GM19238 (cell line): ENCODE data around the gene APBB1IP.
"Not testable (repeated sequence)": the region's sequence is repeated elsewhere in the genome, so short reads cannot be mapped to it uniquely, and the experiment has no call there.

Experiments used
- DNase-seq: peaks from one replicate; pipeline ENCODE4 v3.0.0; 2011; ENCODE audit warnings: low spot score; ENCODE audit not compliant: insufficient read length

APBB1IP gene

GRCh38 chr10:26437637-26438461 lies at the start of gene APBB1IP:
TSS of gene APBB1IP (plus strand) at chr10:26438341. CDS start at chr10:26492327, 53,986 bp downstream.
- DNase-seq, result peak; percentile 19

- no peak for DNase-seq
These were observed 48.6 kb upstream of the APBB1IP start for GRCh38 chr10:26389533-26389932.

GRCh38 chr10:26391701-26392695 lies 46.1 kb upstream of the APBB1IP start:
- no peak for DNase-seq

- not testable (repeated sequence) for DNase-seq
These were observed 39.8 kb upstream of the APBB1IP start for GRCh38 chr10:26398353-26398752.

- no peak for DNase-seq
These were observed 30.7 kb upstream of the APBB1IP start for GRCh38 chr10:26407406-26407969.

- DNase-seq, result no peak
These were observed 29.2 kb upstream of the APBB1IP start for GRCh38 chr10:26408858-26409494.

- no peak for DNase-seq
These were observed 27.8 kb upstream of the APBB1IP start for GRCh38 chr10:26410356-26410755.

GRCh38 chr10:26412932-26413331 lies 25.2 kb upstream of the APBB1IP start:
- no peak for DNase-seq

GRCh38 chr10:26413375-26413774 lies 24.8 kb upstream of the APBB1IP start:
- no peak for DNase-seq

- no peak for DNase-seq
These were observed 21.0 kb upstream of the APBB1IP start for GRCh38 chr10:26417136-26417535.

- DNase-seq, result no peak
These were observed 15.2 kb upstream of the APBB1IP start for GRCh38 chr10:26422977-26423376.

- DNase-seq, result no peak
These were observed 14.4 kb upstream of the APBB1IP start for GRCh38 chr10:26423722-26424121.

- DNase-seq, result peak; percentile 47
These were observed 7.4 kb upstream of the APBB1IP start for GRCh38 chr10:26430641-26431163.

- no peak for DNase-seq
These were observed 5.2 kb upstream of the APBB1IP start for GRCh38 chr10:26432938-26433337.

GRCh38 chr10:26435852-26436251 lies 2.3 kb upstream of the APBB1IP start:
- no peak for DNase-seq

- DNase-seq, result no peak
These were observed 1.3 kb upstream of the APBB1IP start for GRCh38 chr10:26436848-26437247.

- DNase-seq, result peak; percentile 47
These were observed 597 bp downstream of the APBB1IP start for GRCh38 chr10:26438534-26439341.

- no peak for DNase-seq
These were observed 1.4 kb downstream of the APBB1IP start for GRCh38 chr10:26439406-26440087.

GRCh38 chr10:26440088-26440470 lies 1.9 kb downstream of the APBB1IP start:
- DNase-seq, result no peak
